Neural progenitor cell (in vitro differentiated cells): ENCODE data around the gene PPFIBP1. TPM values are rescaled to one million over a fixed set of nuclear protein-coding genes. Genes with fewer than 3 reads are reported as not detected.

Experiments used
- DNase-seq: peaks from one replicate; pipeline ENCODE4 v3.0.0-alpha.2; 2016; ENCODE audit warnings: low spot score
- H2AFZ ChIP-seq: fragments of 200-600 bp; sonication (generic); replicated peaks from 2 replicates; pipeline ENCODE4 v1.6.1; 2016; ENCODE audit warnings: antibody characterized with exemption
- H3F3A ChIP-seq: fragments of 200-600 bp; sonication (generic); 2 replicates; pipeline ENCODE4 v1.6.1; 2016; ENCODE audit warnings: antibody characterized with exemption, low read depth
- H3K27ac ChIP-seq: fragments of 200-600 bp; sonication (generic); 2 replicates; pipeline ENCODE4 v1.5.1; 2016; ENCODE audit warnings: mild to moderate bottlenecking
- H3K27me3 ChIP-seq: fragments of 200-600 bp; sonication (generic); 2 replicates; pipeline ENCODE4 v1.6.1; 2016; ENCODE audit warnings: mild to moderate bottlenecking, moderate library complexity
- H3K36me3 ChIP-seq: fragments of 200-600 bp; sonication (generic); 2 replicates; pipeline ENCODE4 v1.5.1; 2016
- H3K4me1 ChIP-seq: fragments of 200-600 bp; sonication (generic); 2 replicates; pipeline ENCODE4 v1.6.1; 2016; ENCODE audit warnings: mixed run types
- H3K4me2 ChIP-seq: fragments of 200-600 bp; sonication (generic); 2 replicates; pipeline ENCODE4 v1.6.1; 2016
- H3K4me3 ChIP-seq: fragments of 200-600 bp; sonication (generic); 2 replicates; pipeline ENCODE4 v1.5.1; 2016
- H3K79me2 ChIP-seq: fragments of 200-600 bp; sonication (generic); 2 replicates; pipeline ENCODE4 v1.6.1; 2016; ENCODE audit warnings: low read depth
- H3K9ac ChIP-seq: fragments of 200-600 bp; sonication (generic); 2 replicates; pipeline ENCODE4 v1.6.1; 2016
- H3K9me3 ChIP-seq: fragments of 200-600 bp; sonication (generic); 2 replicates; pipeline ENCODE4 v1.5.1; 2016; ENCODE audit warnings: low read depth
- H4K20me1 ChIP-seq: fragments of 200-600 bp; sonication (generic); 2 replicates; pipeline ENCODE4 v1.6.1; 2016; ENCODE audit warnings: low read depth
- H3K27ac Mint-ChIP-seq: 3 replicates; pipeline ENCODE4 v1.8.0; 2021; ENCODE audit warnings: mixed read lengths
- H3K27me3 Mint-ChIP-seq: 2 replicates; pipeline ENCODE4 v1.8.0; 2022; ENCODE audit warnings: low read depth, mild to moderate bottlenecking, inconsistent platforms, moderate library complexity, mixed read lengths; ENCODE audit not compliant: insufficient read depth
- H3K36me3 Mint-ChIP-seq: 3 replicates; pipeline ENCODE4 v1.8.0; 2021; ENCODE audit warnings: mixed read lengths
- H3K4me1 Mint-ChIP-seq: 3 replicates; pipeline ENCODE4 v1.8.0; 2021; ENCODE audit warnings: mixed read lengths
- H3K4me3 Mint-ChIP-seq: 3 replicates; pipeline ENCODE4 v1.8.0; 2021; ENCODE audit warnings: mild to moderate bottlenecking, moderate library complexity, mixed read lengths
- H3K9me3 Mint-ChIP-seq: 3 replicates; pipeline ENCODE4 v1.8.0; 2020; ENCODE audit warnings: mixed read lengths
- CTCF ChIP-seq: fragments of 200-600 bp; sonication (generic); IDR thresholded peaks from 2 replicates; pipeline ENCODE4 v1.5.1; 2017; ENCODE audit warnings: antibody characterized with exemption, mild to moderate bottlenecking
- EZH2 ChIP-seq: fragments of 200-600 bp; sonication (generic); IDR thresholded peaks from 2 replicates; pipeline ENCODE4 v1.6.1; 2017; ENCODE audit warnings: antibody characterized with exemption, mild to moderate bottlenecking, moderate library complexity
- EZH2phosphoT487 ChIP-seq: fragments of 200-600 bp; sonication (generic); IDR thresholded peaks from 2 replicates; pipeline ENCODE4 v1.6.1; 2017; ENCODE audit warnings: antibody characterized with exemption
- total RNA-seq: library from RNA; depleted of rRNA; stranded (reverse); fragments of >200 nt; gene quantifications from 2 replicates; pipeline ENCODE4 v1.2.3, GENCODE V29; 2015; ENCODE audit warnings: low replicate concordance

PPFIBP1 gene
- total RNA-seq, 1 donor from 2014 or later = 61.7 TPM

GRCh38 chr12:27674989-27675388 is 151.0 kb downstream of the PPFIBP1 start:
- H3K9me3 Mint-ChIP-seq = no peaks in the 10 kb centered on the region
- H3K9ac ChIP-seq = no peak overlapping the region

GRCh38 chr12:27680619-27681018 is 156.6 kb downstream of the PPFIBP1 start:
- no peaks in the 10 kb centered on the region for H3K4me1 ChIP-seq
- H3K9ac ChIP-seq = no peak overlapping the region
- no peaks in the 10 kb centered on the region for H3F3A ChIP-seq
- Mint-ChIP-seq H3K4me3 (no peak overlapping the region), H3K36me3 (peaks cover 13% of the 10 kb centered on the region), H3K9me3 (no peaks in the 10 kb centered on the region), H3K27me3 (no peaks in the 10 kb centered on the region), H3K27ac (no peak overlapping the region), H3K4me1 (no peaks in the 10 kb centered on the region)
- H2AFZ ChIP-seq = no peak overlapping the region
- H3K9me3 ChIP-seq = no peaks in the 10 kb centered on the region
- TF ChIP-seq CTCF = no peak
- TF ChIP-seq EZH2phosphoT487 = no peak
- no peak for TF ChIP-seq EZH2
- no peak overlapping the region for H3K27ac ChIP-seq
- H3K4me3 ChIP-seq = no peak overlapping the region
- H3K79me2 ChIP-seq = no peaks in the 10 kb centered on the region
- DNase-seq = no peak
- no peaks in the 10 kb centered on the region for H3K36me3 ChIP-seq
- H3K27me3 ChIP-seq = no peaks in the 10 kb centered on the region
- H4K20me1 ChIP-seq = no peaks in the 10 kb centered on the region
- no peak overlapping the region for H3K4me2 ChIP-seq

More at GRCh38 chr12:27674989-27675388, 151.0 kb downstream of the PPFIBP1 start:
- DNase-seq = no peak
- no peaks in the 10 kb centered on the region for H3K27me3 ChIP-seq
- no peaks in the 10 kb centered on the region for H3K36me3 ChIP-seq
- no peaks in the 10 kb centered on the region for H3K4me1 ChIP-seq
- TF ChIP-seq EZH2 (no peak), CTCF (no peak), EZH2phosphoT487 (no peak)
- H3K27me3 Mint-ChIP-seq = no peaks in the 10 kb centered on the region
- H3K27ac ChIP-seq = no peak overlapping the region
- no peaks in the 10 kb centered on the region for H4K20me1 ChIP-seq
- no peaks in the 10 kb centered on the region for H3K9me3 ChIP-seq
- peaks cover 4% of the 10 kb centered on the region for H3K36me3 Mint-ChIP-seq
- H3K79me2 ChIP-seq = no peaks in the 10 kb centered on the region
- H3K4me3 ChIP-seq = no peak overlapping the region
- H3K4me2 ChIP-seq = no peak overlapping the region
- no peaks in the 10 kb centered on the region for H3K4me1 Mint-ChIP-seq
- H3F3A ChIP-seq = no peaks in the 10 kb centered on the region
- H3K27ac Mint-ChIP-seq = no peak overlapping the region
- H2AFZ ChIP-seq = no peak overlapping the region
- no peak overlapping the region for H3K4me3 Mint-ChIP-seq

GRCh38 chr12:27682534-27682933 is 158.5 kb downstream of the PPFIBP1 start:
- Mint-ChIP-seq H3K9me3 (no peaks in the 10 kb centered on the region), H3K27me3 (no peaks in the 10 kb centered on the region), H3K4me3 (no peak overlapping the region), H3K36me3 (peaks cover 13% of the 10 kb centered on the region), H3K27ac (no peak overlapping the region), H3K4me1 (no peaks in the 10 kb centered on the region)
- no peaks in the 10 kb centered on the region for H3F3A ChIP-seq
- H3K9me3 ChIP-seq = no peaks in the 10 kb centered on the region
- H3K4me1 ChIP-seq = no peaks in the 10 kb centered on the region
- H4K20me1 ChIP-seq = no peaks in the 10 kb centered on the region
- TF ChIP-seq CTCF (no peak), EZH2phosphoT487 (no peak), EZH2 (no peak)
- no peak for DNase-seq
- no peak overlapping the region for H3K4me3 ChIP-seq
- no peaks in the 10 kb centered on the region for H3K36me3 ChIP-seq
- H3K79me2 ChIP-seq = no peaks in the 10 kb centered on the region
- H3K4me2 ChIP-seq = no peak overlapping the region
- no peaks in the 10 kb centered on the region for H3K27me3 ChIP-seq
- H2AFZ ChIP-seq = no peak overlapping the region
- no peak overlapping the region for H3K9ac ChIP-seq
- H3K27ac ChIP-seq = no peak overlapping the region
